ENCODE data around the gene SOCS7. TPM values are rescaled to one million over a fixed set of nuclear protein-coding genes. Genes with fewer than 3 reads are reported as not detected.

SOCS7 gene
- 11.0 and 15.9 TPM in 2 replicates for total RNA-seq

GRCh38 chr17:38351412-38352222 is at the start of gene SOCS7:
Gene SOCS7 (plus strand): TSS chr17:38351844. CDS start chr17:38352053, 209 bp downstream.

GRCh38 chr17:38343608-38344419 is 7.8 kb upstream of the SOCS7 start, which contains the start of gene GPR179:
Gene GPR179 (minus strand): TSS chr17:38343956. CDS start chr17:38343789, 167 bp downstream.

GRCh38 chr17:38428112-38428642 is 76.5 kb downstream of the SOCS7 start, which contains the start of gene ARHGAP23:
Gene ARHGAP23 (plus strand): TSS chr17:38428464. CDS start chr17:38428486, 22 bp downstream.

Other genes with a start within 250 kb of the SOCS7 start
- gene TBC1D3E, start 223.9 kb upstream of the SOCS7 start, total RNA-seq: 0.11 TPM in 1 of 2 replicates, not detected in the other
- not detected in 2 replicates for gene TBC1D3, start 159.3 kb upstream of the SOCS7 start, total RNA-seq
- gene MRPL45, start 54.7 kb upstream of the SOCS7 start, total RNA-seq: 30.7 and 33.0 TPM in 2 replicates
- gene GPR179, start 7.9 kb upstream of the SOCS7 start, total RNA-seq: under 0.01 TPM in 1 of 2 replicates, not detected in the other
- gene ARHGAP23, start 76.6 kb downstream of the SOCS7 start, total RNA-seq: 37.5 and 57.9 TPM in 2 replicates

All from uterine smooth muscle cell (primary cell).